SK-N-SH (cell line): ENCODE data around the gene C12orf42.

Experiments
- EZH2phosphoT487 ChIP-seq: fragments of 200-600 bp; sonication (generic); IDR thresholded peaks from 2 replicates; pipeline ENCODE4 v1.6.1; 2017; ENCODE audit warnings: low read depth, mixed run types, mild to moderate bottlenecking, antibody characterized with exemption, moderate library complexity, borderline replicate concordance
- JUND ChIP-seq: IDR thresholded peaks from 2 replicates; pipeline ENCODE4 v1.4.0; 2012

- no peak for TF ChIP-seq EZH2phosphoT487
- TF ChIP-seq JUND, result no peak
Measured at GRCh38 chr12:103308396-103308795, 187.4 kb downstream of the C12orf42 start.
